AG10803 (cell line): ENCODE results near the gene MYADML2.
"Not testable (repeated sequence)": the region's sequence is repeated elsewhere in the genome, so short reads cannot be mapped to it uniquely, and the experiment has no call there.

Source experiments
- DNase-seq: peaks from one replicate; pipeline ENCODE4 v3.0.0; 2010; ENCODE audit warnings: low read depth
- H3K4me3 ChIP-seq: 2 replicates; pipeline ENCODE4 v1.5.1; 2011; ENCODE audit warnings: mild to moderate bottlenecking, low read length, control low read depth
- TF ChIP-seq, protein P1 (sequence below): conservative IDR thresholded peaks from 2 replicates; pipeline ENCODE4 v1.5.1; 2011; ENCODE audit warnings: mild to moderate bottlenecking, low read length, control low read depth, inconsistent platforms

The MYADML2 gene

DNA sequence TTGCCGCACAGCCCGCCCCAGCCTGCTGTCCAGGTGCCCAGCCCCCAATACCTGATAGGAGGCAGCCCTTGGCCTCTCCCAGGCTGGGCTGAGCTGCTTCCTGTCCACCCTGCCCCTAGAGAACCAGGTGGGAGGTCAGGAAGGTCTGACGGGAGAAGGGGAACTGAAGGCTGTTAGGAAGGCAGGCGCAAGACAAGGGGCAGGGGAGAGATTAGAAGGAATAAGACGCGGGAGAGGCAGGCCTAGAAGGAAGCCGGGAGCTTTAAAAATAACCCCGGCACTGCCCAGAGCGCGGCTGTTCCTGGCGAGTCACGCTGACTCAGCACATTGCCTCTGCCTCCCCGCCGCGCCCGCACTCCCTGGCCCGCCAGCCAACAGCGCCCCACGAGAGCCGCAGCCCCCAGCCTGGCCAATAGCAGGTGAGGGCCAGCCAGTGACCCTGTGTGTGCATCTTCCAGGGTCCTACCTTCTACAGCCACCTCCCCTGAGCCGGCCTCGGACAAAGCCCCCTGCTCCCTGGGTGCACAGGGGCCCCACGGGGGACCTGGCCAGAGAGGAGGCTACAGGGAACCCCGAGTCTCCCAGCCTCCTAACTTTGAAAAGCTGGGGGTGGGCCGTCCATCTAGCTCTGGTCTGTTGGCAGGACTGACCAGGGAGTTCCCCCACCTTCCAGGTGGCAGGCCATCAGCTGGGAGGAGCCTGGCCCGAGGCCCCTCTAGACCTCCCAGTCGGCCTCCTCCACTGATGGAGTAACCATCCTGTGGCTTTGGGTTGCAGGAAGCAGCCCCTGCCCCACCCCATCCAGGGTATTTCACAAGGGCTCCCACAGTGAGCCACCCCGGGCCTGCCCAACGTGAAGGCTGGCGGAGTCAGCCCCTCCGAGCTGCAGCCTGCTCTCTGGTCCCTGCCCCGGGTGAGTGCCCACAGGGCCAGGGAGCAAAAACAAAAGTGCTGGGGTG lies 23.5 kb downstream of the MYADML2 start:
- peak; percentile 73 for DNase-seq
- TF ChIP-seq, protein P1, sequence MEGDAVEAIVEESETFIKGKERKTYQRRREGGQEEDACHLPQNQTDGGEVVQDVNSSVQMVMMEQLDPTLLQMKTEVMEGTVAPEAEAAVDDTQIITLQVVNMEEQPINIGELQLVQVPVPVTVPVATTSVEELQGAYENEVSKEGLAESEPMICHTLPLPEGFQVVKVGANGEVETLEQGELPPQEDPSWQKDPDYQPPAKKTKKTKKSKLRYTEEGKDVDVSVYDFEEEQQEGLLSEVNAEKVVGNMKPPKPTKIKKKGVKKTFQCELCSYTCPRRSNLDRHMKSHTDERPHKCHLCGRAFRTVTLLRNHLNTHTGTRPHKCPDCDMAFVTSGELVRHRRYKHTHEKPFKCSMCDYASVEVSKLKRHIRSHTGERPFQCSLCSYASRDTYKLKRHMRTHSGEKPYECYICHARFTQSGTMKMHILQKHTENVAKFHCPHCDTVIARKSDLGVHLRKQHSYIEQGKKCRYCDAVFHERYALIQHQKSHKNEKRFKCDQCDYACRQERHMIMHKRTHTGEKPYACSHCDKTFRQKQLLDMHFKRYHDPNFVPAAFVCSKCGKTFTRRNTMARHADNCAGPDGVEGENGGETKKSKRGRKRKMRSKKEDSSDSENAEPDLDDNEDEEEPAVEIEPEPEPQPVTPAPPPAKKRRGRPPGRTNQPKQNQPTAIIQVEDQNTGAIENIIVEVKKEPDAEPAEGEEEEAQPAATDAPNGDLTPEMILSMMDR = no peak
- peak overlapping the region; percentile 65 for H3K4me3 ChIP-seq

DNA sequence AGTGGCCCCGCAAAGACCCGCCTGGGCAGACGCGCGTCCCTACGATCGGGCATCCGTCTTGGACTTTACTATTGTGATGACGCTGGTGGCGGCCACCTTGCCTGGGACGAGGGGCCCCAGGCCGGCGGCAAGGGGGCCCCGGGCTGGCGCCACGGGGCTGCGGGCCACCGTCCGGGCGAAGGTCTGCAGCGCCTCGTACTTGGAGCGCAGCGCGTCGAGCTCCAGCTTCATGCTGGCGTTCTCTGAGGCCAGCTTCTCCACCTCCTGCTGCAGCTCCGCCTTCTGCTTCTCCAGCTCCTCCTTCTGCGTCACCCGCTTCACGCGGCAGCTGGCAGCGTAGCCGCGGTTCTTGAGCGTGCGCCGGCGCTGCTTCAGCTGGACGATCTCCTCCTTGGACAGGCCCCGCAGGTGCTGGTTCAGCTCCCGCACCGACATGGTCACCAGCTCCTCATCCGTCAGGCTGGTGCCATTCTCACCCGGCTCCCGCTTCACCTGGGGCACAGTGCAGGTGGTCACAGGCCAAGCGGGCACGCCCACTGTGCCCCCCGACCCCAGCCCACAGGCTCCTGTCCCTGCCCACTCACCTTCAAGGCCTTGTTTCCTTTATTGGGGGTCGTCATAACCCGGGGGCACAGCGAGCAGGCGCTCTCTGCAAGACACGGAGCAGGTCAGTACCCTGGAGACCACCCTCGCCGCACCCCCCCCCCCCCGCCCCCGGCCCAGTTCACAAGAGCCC lies 24.3 kb downstream of the MYADML2 start:
- peak overlapping the region; percentile 65 for H3K4me3 ChIP-seq
- TF ChIP-seq, protein P1 = no peak
- DNase-seq = no peak

DNA sequence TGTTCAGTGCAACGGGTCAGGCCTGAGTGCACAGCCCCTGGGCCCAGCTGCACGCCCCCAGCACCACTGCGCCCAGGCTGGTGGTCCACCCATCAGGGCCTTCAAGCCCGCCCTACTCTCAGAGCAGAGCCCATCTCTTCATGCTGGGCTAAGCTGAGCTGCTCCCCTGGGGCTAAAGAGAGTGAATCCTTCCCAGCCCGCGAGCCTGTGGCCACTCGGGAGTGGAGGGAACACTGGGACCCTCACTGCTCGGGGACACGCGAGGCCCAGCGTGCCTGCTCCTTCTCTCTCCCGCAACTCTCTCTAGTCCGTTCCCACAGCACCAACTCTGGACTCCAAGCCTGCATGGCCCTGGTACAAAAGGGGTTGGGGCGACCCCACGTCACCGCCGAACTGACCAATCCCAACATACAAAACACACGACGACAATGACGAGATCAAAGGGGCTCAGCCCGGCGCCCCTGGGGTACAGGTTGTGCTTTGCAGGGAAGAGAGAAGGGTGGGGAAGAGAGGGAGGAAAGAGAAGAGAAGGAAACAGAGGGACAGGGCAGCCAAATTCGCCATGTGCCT lies 25.0 kb downstream of the MYADML2 start:
- DNase-seq = no peak
- TF ChIP-seq, protein P1 = no peak

DNA sequence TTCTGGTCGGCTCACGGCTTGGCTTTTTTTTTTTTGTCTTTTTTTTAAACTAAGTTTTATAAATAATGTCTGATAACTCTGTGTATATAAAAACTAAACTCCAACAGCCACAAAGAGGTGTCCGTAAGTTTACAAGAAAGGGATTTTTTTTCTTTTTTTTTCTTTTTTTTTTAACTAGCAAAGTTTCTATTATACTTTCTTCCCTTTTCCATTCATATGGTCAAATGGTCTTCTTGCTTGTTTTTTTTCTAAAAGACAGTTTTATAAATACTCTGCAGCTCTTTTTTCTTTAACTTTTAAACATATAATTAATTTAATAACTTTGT lies 25.5 kb downstream of the MYADML2 start:
- TF ChIP-seq, protein P1 = no peak
- DNase-seq = no peak
- H3K4me3 ChIP-seq = no peak overlapping the region

More for the DNA sequence above, 25.0 kb downstream of the MYADML2 start:
- H3K4me3 ChIP-seq = no peak overlapping the region; the same call in 1 of the 2 replicates

DNA sequence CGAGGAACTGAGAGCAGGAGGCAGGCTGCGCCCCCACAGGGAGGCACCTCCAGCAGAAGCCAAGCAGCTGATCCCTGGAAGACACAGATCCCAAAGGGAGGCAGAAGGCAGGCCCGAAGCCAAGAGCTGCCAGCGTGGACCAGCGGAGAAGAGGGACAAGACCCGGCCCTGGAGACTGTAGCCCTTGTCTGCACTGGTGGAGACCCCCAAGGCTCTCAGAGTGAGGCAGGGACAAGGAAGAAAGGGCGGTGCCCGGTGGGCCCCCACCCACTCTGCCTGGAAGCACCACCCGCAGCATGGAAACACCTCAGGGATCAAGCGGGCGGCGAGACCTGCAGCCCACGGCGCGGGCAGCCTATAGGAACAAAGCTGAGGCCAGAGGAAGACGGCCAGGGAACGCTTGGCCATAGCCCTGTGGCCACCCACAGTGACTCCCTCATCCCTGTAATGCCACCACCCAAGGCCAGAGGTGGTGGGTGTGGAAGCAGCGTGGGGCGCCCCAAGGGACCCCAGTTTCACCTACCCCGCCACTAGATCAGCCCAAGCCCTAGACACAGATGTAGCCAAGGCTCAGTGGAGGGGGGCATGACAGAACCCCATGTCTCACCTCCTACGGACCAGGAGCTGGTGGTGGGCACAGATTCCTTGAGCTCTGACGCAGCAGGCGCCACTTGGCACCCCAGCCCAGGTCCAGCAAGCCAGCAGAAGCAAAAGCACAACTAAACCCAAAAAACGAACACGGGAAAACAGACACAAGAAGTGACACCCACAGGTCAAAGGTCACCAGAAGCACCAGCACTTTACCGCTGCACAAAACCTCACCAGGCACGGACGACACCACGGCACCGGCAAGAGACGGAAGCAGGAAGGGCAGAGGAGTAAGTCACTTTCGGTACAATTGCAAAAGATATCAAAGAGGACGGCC lies 26.2 kb downstream of the MYADML2 start:
- no peak overlapping the region for H3K4me3 ChIP-seq
- DNase-seq = no peak
- TF ChIP-seq, protein P1 = no peak

DNA sequence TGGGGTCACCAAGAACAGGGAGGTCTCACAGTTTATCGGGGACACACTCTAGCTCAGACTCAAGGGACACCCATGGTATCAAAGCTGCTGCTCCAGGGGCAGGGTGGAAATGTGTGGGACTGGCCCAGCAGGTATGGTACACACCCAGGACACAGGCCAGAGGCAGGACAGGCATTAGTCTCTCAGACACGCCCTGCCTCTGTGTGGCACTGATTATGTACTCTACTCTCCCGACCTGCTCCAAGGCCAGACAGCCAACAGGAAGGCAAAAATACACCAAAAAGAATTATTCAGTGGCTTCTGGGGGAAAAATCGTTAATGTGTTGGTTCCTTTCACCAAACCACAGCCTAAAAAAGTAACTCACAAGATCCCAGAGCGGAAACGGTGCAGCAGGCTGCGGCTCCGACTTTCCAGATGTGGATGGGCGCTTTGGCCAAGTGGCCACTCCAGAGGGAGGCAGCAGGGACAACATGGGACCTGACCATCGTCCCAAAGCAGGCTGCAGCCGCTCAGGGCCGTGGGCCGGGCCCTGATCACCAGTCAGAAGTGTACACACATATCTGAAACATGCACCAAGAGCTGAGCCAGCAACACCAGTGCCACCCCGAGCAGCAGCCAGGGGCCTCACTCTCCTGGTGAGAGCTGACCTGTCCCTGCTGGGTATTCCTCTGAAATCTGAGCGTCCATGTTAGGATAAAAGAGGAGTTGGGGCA lies 28.0 kb downstream of the MYADML2 start:
- TF ChIP-seq, protein P1 = no peak
- no peak overlapping the region for H3K4me3 ChIP-seq
- DNase-seq = no peak

DNA sequence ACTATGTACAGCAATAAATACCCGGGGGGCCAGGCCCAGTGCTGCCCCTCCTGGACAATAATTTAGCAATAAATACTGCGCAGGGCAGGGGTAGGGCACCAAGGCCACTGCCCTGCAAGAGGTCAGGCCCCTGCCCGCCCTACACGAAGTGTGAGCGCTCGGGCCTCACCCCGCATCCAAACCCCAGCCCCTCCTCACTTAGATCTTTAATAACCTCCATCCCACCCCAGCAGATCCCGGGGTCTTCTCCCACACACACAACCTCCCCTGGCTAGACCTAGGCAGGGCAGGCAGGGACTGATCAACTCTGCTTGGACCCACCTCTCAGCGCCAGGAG lies 28.7 kb downstream of the MYADML2 start:
- DNase-seq, H3K4me3 ChIP-seq: not testable (repeated sequence)
